ENCODE results near the gene OR4D6. TPM values are rescaled to one million over a fixed set of nuclear protein-coding genes. Genes with fewer than 3 reads are reported as not detected.
"Not testable (repeated sequence)": the region's sequence is repeated elsewhere in the genome, so short reads cannot be mapped to it uniquely, and the experiment has no call there.

The OR4D6 gene
- total RNA-seq, 2 experiments from 2014 or later, result not detected

DNA sequence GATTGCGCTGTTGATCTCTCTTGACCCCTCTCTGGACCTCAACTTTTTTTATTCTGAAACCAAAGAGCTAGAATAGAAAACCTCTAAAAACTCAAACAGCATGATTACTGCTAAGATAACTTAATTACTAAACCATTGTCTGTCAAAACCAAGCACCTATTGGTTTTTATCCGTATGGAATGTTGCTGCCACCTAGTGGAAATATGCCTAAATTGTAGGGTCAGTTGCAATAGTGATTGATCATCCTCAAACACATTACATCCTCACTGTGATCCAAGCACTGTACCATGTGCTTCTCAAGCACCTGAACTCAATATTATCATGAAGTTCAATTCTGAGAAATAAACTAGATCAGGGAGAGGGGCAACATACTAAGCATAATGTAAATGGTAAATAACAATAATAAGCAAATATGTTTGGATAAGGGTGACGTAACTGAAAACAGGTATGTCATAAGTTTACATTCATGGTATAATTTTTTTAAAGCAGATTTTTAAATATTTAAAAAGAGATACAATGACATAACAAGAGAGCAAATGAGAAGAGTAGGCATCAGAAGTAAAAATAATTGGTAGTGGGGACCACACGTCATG, 26.7 kb upstream of the OR4D6 start:
- H3K36me3 Mint-ChIP-seq (ENCODE audit: low read depth), result no peaks in the 10 kb centered on the region
- POLR2A ChIA-PET, result no interaction called here
- H3K4me3 Mint-ChIP-seq, result no peak overlapping the region
- intact Hi-C loops (cut with micrococcal nuclease), result loop anchor here (2.0 kb wide), 1 partner anchor 259 kb away; no protein-coding TSS in a partner anchor
- H3K27ac Mint-ChIP-seq, result no peak overlapping the region
- CTCF ChIA-PET, result interaction anchor here (0.7 to 4.6 kb wide), 22 partner anchors 8 to 294 kb away, joined by 3 to 39 read pairs (median 3); partner anchors contain the start of gene DTX4
- no peaks in the 10 kb centered on the region for H3K9me3 Mint-ChIP-seq
- peaks cover 7% of the 10 kb centered on the region for H3K27me3 Mint-ChIP-seq
- DNase-seq (peak; percentile 49), ATAC-seq (peak; percentile 86)
- TF ChIP-seq, protein P1, sequence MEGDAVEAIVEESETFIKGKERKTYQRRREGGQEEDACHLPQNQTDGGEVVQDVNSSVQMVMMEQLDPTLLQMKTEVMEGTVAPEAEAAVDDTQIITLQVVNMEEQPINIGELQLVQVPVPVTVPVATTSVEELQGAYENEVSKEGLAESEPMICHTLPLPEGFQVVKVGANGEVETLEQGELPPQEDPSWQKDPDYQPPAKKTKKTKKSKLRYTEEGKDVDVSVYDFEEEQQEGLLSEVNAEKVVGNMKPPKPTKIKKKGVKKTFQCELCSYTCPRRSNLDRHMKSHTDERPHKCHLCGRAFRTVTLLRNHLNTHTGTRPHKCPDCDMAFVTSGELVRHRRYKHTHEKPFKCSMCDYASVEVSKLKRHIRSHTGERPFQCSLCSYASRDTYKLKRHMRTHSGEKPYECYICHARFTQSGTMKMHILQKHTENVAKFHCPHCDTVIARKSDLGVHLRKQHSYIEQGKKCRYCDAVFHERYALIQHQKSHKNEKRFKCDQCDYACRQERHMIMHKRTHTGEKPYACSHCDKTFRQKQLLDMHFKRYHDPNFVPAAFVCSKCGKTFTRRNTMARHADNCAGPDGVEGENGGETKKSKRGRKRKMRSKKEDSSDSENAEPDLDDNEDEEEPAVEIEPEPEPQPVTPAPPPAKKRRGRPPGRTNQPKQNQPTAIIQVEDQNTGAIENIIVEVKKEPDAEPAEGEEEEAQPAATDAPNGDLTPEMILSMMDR (IDR thresholded peaks at IDR 0.05), result peak; percentile 89
- H3K4me1 Mint-ChIP-seq (ENCODE audit: low read depth), result no peaks in the 10 kb centered on the region

DNA sequence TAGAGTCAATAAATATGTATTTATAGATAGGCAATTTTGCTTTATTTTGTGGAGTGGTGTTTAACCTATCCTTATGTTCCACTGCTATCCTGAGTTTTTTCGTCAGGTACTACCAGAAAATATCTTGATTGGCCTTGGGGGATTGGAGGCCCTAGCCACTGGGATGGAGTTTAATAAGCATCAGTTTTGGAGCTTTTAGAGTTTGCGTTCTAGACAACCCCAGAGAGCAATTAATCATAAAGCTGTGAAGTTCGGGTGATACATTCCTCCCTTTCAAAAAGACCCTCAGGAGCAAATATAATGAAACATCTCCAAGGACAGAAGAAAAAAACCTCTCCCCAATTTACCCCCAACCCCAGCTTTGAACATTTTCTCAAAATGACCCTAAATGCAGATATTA, 20.6 kb upstream of the OR4D6 start, which contains the start of gene OR5A1:
Gene OR5A1, plus strand, starts transcription at position 301 of the 400 bp plus-strand sequence. CDS start 6,700 bp downstream, outside the sequence.
- intact Hi-C loops (cut with micrococcal nuclease), result loop anchor here (5.0 kb wide), 1 partner anchor 279 kb away; no protein-coding TSS in a partner anchor
- Mint-ChIP-seq H3K27me3 (peaks cover 5% of the 10 kb centered on the region), H3K36me3 (ENCODE audit: low read depth) (no peaks in the 10 kb centered on the region), H3K9me3 (no peaks in the 10 kb centered on the region), H3K4me1 (ENCODE audit: low read depth) (no peaks in the 10 kb centered on the region), H3K27ac (no peak within 1 kb of the TSS), H3K4me3 (no peak within 1 kb of the TSS)
- TF ChIP-seq, protein P1 (IDR thresholded peaks at IDR 0.05), result no peak
- DNase-seq (no peak), ATAC-seq (no peak)
- CTCF ChIA-PET, result interaction anchor here (1.0 to 1.1 kb wide), 2 partner anchors 265 to 300 kb away, joined by 3 to 4 read pairs; partner anchors contain the start of gene DTX4
- POLR2A ChIA-PET, result no interaction called here

DNA sequence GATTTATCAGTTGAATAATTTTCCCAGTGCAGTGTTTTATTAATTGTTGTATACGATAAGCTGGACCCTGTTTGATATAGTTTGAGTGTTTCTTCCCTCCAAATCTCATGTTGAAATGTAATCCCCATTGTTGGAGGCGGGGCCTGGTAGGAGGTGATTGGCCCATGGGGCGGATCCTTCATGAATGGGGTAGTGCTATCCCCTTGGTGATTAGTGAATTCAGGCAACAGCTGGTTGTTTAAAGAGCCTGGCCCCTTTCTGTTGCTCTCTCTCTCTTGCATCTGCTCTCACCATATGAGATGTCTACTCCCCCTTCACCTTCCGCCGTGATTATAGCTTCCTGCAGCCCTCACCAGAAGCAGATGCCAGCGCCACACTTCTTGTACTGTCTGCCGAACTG, 19.0 kb upstream of the OR4D6 start:
- Mint-ChIP-seq H3K36me3 (ENCODE audit: low read depth) (no peaks in the 10 kb centered on the region), H3K4me3 (no peak overlapping the region), H3K27me3 (peaks cover 3% of the 10 kb centered on the region), H3K9me3 (no peaks in the 10 kb centered on the region), H3K4me1 (ENCODE audit: low read depth) (no peaks in the 10 kb centered on the region), H3K27ac (no peak overlapping the region)
- intact Hi-C loops (cut with micrococcal nuclease), result loop anchor here (5.0 kb wide), 1 partner anchor 280 kb away; no protein-coding TSS in a partner anchor
- ATAC-seq (no peak), DNase-seq (no peak)
- TF ChIP-seq, protein P1 (IDR thresholded peaks at IDR 0.05), result no peak
- ChIA-PET CTCF (interaction anchor here (1.7 kb wide), 1 partner anchor 8 kb away, joined by 5 read pairs; no protein-coding TSS in a partner anchor), POLR2A (no interaction called here)

DNA sequence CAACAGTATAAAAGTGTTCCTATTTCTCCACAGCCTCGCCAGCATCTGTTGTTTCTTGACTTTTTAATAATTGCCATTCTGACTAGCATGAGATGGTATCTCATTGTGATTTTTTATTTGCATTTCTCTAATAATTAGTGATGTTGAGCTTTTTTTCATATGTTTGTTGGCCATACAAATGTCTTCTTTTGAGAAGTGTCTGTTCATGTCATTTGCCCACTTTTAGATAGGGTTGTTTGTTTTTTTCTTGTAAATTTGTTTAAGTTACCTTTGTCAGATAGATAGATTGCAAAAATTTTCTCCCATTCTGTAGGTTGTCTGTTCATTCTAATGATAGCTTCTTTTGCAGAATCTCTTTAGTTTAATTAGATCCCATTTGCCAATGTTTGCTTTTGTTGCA, 11.1 kb upstream of the OR4D6 start:
- intact Hi-C loops (cut with micrococcal nuclease); H3K9me3 Mint-ChIP-seq; H3K36me3 Mint-ChIP-seq (ENCODE audit: low read depth); DNase-seq; H3K27ac Mint-ChIP-seq; H3K4me1 Mint-ChIP-seq (ENCODE audit: low read depth); H3K27me3 Mint-ChIP-seq; CTCF ChIA-PET; POLR2A ChIA-PET; ATAC-seq; H3K4me3 Mint-ChIP-seq: not testable (repeated sequence)

DNA sequence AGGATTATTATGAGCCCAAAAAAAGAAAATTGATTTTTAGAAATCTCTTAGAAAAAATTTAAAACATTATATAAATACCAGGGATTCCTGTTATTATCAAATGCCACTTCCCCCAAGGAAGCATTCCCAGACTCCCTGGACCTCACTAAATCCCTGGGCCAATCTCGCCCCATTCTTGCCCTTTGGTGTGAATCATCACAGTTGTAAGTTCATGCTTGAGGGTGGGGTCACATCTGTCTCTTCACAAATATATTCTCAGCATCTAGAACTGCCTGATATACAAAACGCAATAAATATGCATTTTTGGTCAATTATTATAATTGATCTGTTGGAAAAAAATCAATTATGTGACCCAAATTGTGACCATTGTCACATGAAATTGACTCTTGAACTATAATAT, 8.3 kb upstream of the OR4D6 start:
- no peak for ATAC-seq
- CTCF ChIA-PET, result no interaction called here
- H3K27me3 Mint-ChIP-seq, result peaks cover 8% of the 10 kb centered on the region

More for the DNA sequence above, 8.3 kb upstream of the OR4D6 start:
- Mint-ChIP-seq H3K27ac (no peak overlapping the region), H3K4me3 (no peak overlapping the region), H3K36me3 (ENCODE audit: low read depth) (no peaks in the 10 kb centered on the region), H3K9me3 (peaks cover 9% of the 10 kb centered on the region), H3K4me1 (ENCODE audit: low read depth) (no peaks in the 10 kb centered on the region)
- DNase-seq, result no peak
- intact Hi-C loops (cut with micrococcal nuclease), result no loop called here
- POLR2A ChIA-PET, result no interaction called here
- TF ChIP-seq, protein P1 (IDR thresholded peaks at IDR 0.05), result no peak

All from activated CD8-positive, alpha-beta T cell treated with anti-CD3 and anti-CD28 coated beads for 36 hours (primary cell).